SIG-M5 treated with dmso at 0.1 percent for 504 hours (cell line): Measurements from ENCODE around the gene NDST4.

ENCODE experiments used
- DNase-seq: peaks from one replicate; lab custom pipeline; 2025; ENCODE audit not compliant: unreplicated experiment; lab: John Stamatoyannopoulos, UW

The NDST4 gene

DNA sequence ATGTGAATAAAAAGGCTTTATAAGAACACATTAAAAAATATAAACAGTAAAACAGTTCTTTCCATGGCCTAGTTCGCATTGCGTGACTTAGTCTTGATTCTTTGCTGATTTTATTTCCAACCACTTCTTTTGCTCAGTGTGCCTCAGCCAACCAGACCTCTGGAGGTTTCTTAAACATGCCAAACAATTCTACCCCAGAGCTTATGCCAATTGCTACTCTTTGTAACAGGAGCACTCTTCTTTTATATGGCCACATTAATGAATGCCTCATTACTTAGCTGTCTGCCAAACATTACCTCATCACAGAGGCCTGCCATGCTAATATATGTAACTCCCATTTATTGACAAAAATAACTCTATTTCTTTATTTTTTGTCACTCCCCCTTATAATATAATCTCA, 202.3 kb downstream of the NDST4 start:
- no peak for DNase-seq

DNA sequence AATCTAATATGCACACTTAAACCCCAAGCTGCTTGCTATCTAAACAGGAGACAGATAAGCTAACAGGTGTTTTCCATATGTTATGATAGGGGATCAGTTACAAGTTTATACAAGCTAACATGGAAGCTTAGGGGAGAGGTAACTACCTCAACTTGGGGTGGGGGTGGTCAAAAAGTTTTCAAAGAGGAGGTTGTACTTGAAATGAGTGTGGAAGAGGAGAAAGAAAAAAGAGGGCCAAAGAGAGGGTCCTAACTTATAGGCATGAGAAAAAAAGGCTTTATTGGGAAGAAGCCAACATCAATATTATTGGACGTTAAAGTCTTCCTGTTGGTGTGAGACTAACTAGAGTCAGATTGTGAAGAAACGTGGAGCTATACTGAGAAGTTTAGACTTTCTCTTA, 205.9 kb downstream of the NDST4 start:
- DNase-seq = no peak

DNA sequence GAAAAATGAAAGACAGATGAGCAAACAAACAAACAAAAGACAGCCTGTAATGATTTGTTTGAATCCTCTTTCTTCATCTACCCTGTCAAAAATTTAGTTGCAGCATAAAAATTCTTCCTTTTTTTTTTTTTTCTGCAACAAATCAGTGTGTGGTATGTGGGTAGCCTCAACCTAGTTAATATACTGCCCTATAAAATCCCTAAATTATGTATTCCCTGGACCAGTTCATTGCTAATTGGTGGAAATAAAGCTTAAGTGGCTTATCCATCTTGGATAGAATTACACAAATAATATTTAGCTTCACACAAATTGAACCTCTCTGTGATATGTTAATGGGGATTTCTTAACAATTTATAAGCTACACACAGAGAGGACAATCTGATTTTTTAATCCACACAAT, 208.4 kb downstream of the NDST4 start:
- DNase-seq = no peak

DNA sequence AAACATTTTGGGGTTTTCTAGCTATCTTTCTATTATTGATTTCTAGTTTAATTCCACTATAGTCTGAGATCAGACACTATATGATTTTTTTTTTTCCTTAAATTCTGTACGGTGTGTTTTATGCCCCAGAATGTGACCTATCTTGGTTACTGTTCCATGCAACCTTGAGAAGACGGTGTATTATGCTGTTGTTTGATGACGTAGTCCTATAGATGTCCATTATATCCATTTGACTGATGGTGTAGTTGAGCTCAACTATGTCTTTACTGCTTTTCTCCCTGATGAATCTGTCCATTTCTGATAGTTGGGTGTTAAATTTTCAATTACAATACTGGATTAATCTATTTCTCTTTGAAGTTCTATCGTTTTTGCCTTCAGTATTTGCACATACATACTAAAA, 212.5 kb downstream of the NDST4 start:
- no peak for DNase-seq

DNA sequence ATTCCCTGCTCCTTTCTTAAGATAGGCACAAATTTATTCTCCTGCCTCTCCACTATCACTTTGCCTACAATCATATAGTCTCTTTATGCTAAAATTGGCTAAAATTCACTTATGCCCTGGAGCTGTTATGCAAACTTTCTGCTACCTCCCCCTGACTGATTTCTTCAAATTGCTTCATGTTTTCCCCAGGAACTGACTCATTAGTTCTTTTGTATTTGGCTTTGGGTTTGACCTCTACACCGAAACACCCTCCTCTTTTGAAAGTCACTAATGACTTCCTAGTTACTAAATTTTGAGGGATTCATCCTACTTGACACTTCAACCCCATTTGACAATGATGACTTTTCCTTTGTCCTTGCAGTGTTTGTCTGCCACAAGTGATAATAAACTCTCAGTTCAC, 222.6 kb downstream of the NDST4 start:
- peak; percentile 91 for DNase-seq

DNA sequence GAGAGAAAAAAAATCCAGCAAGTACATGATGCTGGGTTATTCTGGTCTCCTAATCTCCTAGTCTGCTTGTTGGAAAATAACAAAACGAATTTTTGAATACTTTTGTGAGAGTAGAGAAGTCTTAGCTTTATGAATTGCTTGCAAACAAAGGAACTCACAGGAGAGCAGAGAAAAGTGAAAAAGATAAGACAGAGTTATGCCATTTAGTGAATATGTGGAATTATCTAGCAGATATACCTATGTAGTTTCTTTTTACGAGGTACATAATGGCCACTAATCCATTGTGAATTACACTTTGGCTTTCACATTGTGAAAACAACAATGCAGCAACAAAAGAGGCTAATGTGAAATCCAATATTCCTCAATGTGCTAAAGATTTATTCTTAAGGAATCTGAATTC, 226.7 kb downstream of the NDST4 start:
- no peak for DNase-seq

DNA sequence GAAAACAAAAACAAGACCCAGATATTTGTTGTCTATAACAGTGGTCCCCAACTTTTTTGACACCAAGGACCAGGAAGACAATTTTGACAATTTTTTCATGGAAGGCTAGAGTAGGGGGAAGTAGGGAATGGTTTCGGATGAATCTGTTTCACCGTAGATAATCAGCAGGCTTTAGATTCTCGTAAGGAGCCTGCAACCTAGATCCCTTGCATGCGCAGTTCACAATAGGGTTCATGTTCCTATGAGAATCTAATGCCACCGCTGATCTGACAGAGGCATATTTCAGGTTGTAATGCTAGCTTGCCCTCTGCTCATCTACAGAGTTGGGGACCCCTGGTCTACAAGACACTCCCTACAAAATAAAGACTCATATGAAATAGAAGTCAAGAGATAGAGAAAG, 229.8 kb downstream of the NDST4 start:
- no peak for DNase-seq

DNA sequence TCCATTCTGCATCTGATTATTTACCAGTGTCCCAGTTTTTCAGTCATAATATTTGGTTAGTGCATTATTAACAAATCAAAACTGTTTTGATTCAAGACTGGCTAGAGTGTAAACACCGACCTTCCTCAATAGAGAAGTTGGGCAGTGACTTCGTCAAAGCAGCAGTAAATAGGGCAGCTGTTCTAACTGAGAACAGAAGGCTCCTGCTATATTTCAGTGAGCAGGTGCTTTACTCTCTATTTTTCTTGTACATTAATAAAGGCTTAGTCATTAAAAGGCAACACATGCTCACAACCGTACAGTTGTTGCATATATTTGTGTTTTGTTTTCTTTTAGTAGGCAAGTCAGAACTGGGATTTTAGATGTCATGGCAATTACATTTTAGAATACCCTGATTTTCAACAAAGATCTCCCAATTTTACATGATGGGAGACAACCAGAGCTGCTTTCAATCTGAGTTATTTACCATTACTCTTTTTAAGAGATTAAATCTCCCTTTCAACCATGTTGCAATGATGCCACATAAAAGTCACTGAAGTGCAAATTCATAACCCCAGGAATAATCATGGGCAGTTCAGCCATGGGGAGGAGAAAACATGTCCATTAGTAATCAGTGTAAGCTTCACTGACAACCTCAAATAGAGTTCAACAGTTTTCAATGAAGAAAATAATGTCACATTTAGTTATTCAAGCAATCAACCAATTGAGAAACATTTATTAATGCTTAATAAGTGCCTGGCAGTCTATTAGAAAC, 233.3 kb downstream of the NDST4 start:
- DNase-seq = no peak

DNA sequence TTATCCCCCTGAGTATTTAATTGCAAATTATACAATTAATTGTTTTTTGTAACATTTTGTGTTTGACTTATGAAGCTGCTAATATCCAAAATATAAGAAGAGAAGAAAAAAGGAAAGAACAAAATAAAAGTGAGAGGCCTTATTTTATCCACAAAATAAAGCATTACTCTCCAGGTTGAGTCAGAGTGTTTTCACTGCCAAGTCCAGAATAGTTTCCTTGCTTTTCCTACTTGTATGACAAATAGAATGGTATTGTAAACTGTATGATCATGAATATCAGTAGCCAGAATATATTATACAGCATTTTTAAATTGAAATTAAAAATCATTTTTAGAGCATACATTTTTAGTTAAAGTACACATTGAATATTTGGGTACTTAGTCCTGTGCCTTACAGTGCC, 237.8 kb downstream of the NDST4 start:
- DNase-seq = no peak

DNA sequence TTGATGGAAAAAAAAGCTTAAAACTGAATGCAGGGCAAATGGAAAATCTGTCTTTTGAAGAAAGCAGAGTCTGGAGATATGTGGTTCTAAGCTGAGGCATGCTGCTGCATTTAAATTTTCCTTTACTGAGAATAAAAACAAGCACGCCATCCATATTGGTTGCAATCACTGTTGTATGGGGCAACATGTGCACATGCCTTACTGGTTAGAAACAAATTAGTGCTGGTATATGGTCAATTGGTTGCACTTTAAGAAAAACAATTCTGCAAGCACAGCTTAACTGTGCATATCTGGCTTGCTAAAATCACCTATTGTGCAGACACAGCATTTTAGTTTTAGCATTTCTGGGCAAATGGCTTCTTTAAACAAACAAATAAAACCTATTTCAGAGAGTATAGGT, 239.1 kb downstream of the NDST4 start:
- DNase-seq = no peak

DNA sequence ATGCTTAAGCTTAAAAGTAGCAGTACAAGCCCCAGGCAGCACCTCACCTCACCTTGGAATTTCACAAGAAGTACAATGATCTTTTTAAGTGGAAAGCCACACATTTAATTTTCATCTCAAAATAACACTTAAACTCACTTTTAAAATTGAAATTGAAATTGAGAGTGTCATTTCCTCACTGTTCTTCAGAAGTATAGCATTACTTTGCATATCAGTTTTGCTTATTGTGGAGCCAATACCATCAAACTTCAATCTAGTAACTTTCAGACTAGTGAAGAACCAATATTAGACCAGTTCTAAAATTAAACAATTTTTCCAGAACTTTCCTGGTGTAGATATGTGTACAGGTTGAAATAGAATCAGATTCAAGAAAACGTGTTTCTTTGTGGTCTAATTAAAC, 242.4 kb downstream of the NDST4 start:
- no peak for DNase-seq

DNA sequence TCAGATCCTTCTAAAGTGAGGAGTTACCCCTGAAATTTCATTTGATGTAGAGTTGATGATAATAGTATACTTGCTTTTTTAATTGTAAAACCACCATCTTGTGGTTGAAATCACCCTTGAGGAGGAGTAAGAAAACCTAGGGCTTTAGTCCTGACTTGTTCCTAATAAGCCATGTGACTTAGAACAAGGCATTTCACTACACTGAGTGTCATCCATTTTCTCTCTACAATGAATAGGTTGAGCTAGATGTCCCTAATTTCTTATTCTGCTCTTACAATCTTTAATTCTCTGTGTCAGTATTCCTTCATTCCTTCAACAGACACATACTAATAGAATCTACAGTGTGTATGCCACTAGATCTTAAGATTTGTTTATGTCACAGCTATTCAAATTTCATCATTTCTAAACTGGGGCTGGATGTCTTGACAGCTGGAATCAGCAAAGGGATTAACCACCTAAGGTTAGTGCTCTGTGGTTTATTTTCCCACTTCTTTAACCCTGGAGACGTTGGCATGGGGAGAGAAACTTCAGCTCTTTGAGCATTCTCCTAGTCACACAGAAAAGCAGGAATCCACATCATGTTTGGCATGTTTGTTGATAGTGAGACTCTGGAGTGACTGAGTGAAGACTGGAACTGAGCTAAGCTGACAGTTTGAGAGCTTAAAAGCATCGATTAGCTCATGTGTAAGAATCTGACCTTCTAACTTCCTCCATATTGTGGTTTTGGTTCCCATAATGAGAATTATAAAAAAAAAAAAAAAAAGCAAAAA, 246.3 kb downstream of the NDST4 start:
- DNase-seq = peak; percentile 2

DNA sequence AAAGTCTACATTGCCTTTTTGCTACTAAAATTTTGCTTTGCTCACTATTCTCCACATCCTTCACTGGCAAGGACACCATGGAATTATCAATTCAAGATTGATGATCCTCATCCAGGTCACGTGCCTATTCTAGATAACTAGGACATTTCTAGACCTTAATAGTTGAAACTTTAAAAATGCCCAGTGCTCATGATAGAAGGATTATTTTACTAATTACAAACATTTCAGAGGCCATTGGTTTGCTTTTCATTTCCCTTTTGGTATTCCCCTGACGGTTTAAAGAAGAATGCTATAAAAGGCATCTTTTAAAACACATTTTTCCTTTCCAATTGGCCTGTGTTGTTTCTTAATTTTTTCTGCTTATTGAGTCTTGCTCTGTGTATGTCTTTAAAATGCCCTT, 249.4 kb downstream of the NDST4 start:
- DNase-seq = no peak

DNA sequence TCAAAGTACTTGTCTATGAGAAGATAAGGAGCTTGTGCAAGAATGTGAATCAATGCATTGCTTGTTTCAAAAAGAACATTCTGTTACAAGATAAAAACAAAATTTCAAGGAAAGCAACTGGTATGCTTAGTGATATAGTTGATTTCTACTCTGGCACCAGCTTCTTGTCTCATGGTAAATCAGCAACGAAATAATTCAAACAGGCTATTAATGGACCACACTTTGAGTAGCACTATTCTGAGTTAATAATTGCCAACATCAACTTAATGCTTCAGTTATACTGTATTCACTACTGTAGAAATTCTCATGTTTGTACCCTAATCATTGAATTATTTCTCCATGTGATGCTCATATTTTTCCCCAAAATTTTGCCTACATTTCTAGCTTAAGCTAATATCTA, 252.6 kb downstream of the NDST4 start:
- no peak for DNase-seq

DNA sequence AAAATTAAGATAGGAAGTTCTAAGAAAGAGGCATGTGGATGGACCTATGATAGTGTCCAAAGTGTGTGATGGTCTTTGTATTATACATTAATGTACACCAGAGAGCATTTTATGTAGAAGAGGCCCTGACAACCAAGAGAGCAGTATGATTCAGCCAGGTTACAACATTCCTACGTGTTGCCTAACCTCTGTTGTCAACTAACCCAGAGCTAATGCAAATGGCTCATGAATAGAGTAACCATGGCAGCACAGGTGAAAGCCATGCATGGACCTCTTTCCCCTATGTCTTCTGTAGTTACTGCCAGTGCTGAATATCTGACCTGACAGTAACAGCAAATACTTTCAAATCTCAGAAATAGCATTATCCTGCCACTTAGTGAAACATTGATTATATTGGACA, 255.6 kb downstream of the NDST4 start:
- DNase-seq = no peak

DNA sequence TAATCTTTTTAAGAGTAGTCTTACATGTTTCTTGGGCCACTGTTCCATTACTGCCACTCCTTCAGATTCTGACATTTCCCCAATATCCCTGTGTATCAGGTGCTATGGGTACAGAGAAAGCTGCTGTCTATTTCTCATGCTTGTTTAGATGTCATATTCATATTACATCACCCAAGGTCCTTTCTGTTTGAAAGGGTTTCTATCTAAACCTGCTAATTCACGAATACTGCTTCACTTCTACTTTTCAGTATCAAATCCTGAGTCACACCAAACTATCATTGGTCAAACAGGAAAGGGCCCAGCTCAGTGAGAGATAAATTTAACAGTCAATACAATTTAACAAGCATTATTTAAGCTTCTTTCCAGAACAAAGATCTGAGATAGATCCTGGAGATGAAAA, 273.4 kb downstream of the NDST4 start:
- DNase-seq = no peak

DNA sequence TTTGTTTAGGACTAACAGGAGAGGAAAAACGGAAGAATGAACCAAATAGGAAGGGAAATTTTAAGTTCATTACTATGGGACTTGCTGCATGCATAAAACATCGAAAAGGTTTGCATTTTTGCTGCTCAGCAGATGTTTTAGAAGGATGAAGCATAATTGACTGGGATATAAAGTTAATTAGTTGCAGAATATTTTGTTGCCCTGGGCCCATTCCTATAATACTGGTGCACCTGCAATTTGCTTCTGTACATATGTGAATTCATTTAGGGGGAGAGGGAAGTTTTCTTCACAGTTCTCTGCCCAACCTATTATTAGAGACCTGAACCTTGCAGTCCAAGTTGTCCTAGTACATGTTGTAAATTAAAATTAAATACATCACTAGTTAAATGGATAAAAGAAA, 282.8 kb downstream of the NDST4 start:
- DNase-seq = no peak

DNA sequence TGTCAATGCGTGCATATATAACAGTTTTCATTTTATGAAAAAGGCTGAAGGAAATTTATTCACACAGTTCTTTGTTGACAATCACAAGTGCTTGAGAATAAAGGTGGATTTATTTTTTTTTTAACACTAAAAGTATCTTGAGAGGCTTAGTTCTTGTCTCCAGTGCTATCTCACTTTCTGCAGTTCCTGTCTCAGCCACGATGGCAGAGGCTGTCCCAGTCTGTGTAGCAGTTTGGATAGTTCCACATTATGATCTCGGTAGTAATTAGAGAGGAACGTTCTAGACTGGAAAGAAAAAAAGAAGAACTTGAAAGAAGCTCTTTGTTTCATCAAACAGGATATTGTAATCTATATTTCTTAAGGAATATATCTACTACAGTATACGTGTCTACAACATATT, 285.8 kb downstream of the NDST4 start:
- peak; percentile 23 for DNase-seq

DNA sequence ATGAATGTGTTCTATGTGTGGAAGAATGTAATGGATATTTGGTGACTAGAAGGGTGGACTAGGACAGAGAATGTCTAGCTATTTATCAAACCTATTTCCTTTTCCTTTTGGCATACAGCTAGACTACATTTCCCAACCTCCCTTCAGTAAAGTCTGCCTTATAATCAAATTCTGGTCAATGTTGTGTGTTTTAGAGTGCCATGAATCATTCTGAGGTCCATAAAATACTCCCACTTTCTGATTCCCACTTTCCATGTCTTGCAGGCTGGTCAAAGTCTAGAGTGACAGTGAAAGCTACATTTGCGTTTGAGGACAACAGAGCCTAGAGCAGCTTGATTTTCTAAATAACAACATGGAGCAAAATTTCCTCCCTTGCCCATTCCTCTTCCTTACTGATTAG, 297.7 kb downstream of the NDST4 start:
- DNase-seq = no peak

DNA sequence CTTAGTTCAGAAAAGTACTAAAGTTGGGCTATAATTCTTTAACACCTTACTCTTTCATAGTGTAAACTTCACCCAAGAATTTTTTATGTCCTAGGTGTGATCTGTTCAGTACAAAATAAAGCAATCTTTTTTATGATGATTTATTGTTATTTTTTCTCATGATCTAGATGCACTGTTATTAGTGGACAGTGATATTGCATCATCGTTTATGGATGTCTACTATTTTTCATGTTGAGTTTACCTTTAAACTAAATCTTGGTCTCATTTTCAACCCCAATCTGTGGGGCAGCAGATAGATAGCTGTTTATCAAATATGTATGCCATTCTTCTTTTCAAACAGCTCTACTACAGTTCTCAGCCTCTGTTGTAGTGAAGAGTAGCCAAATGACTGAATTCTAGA, 299.5 kb downstream of the NDST4 start:
- DNase-seq = no peak

DNA sequence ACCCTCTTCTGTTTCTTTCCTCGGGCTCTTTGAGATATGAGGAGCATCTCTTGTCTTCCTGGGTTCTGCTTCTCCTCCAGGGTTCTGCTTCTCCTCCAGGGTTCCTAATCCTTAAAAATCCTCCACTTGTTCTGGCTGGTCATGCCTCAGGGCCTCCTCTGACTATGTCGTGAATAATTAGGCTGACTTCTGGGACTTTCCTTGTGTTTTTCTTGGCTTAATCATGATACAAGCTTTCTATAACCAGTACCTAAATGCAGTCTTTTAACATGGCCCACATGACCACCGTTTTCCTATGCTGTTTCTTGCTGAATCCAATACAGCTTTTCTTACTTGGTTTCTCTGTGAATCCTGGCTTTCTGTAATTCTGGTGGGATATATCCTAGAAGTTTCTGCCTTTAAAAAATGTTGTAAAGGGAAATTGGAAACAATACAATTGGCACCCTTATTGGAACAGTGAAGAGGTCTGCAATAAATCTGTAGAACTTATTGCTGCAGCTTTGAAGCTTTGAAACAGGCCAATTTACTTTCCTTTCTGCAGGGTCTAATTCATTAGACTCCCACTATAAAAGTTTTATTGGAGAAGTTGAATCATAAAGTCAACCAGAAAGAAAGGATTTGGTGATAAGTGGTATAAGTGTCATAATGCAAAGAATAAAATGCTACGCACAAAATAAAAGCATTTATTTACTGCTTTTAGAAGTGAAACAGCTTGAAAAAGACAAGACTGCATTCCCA, 301.7 kb downstream of the NDST4 start:
- no peak for DNase-seq

DNA sequence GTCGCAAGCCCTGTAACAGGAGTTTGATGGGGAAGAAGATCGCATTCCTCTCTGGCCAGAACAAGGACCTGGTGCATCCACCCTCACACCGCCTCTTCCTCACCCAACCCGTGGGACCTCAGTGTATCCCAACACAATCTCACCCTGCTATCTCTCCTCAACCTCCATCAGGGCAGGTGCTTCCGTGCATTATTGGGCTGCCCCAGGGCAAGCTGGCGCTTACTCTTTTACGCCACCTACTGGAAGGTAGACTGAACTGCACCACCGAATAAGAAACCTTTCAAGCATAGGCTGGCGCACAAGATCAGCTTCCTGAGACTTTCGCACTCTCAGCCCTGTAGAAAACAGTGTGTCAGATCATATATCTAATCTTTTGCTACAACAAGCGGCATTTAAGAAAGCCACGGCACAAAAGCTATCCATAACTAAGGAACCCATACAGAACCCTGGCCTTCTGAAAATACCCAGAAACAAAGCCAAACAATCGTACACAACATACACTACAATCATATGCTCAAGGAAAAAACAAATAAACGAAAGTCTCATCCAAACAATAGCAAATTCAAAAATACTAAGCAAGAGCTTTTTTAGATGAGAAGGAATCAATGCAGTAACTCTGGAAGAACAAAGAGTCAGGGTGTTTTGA, 305.5 kb downstream of the NDST4 start:
- peak; percentile 11 for DNase-seq
